ENCODE results near the gene PLXNA4. TPM values are rescaled to one million over a fixed set of nuclear protein-coding genes. Genes with fewer than 3 reads are reported as not detected.

Gene PLXNA4
- total RNA-seq, 1 donor from 2014 or later, result 0.38 TPM

DNA sequence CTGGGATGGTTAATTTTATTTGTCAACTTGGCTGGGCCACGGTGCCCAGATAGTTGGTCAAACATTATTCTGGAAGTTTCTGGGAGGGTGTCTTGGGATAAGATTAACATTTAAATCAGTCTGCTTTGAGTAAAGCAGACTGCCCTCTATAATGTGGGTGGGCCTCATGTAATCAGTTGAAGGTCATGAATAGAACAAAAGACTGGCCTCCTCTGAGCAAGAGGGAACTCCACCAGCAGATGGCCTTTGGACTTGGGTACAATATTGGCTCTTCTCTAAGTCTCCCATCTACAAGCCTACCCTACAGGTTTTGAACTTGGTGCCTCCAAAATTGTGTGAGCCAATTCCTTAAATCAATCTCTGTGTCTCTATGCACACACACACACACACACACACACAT is 61.8 kb downstream of the PLXNA4 start:
- DNase-seq (ENCODE audit: low spot score, unreplicated experiment), result no peak
- H3K9me3 Mint-ChIP-seq (ENCODE audit: low read depth), result no peaks in the 10 kb centered on the region
- no peak overlapping the region for H3K27ac Mint-ChIP-seq
- TF ChIP-seq, protein P1, sequence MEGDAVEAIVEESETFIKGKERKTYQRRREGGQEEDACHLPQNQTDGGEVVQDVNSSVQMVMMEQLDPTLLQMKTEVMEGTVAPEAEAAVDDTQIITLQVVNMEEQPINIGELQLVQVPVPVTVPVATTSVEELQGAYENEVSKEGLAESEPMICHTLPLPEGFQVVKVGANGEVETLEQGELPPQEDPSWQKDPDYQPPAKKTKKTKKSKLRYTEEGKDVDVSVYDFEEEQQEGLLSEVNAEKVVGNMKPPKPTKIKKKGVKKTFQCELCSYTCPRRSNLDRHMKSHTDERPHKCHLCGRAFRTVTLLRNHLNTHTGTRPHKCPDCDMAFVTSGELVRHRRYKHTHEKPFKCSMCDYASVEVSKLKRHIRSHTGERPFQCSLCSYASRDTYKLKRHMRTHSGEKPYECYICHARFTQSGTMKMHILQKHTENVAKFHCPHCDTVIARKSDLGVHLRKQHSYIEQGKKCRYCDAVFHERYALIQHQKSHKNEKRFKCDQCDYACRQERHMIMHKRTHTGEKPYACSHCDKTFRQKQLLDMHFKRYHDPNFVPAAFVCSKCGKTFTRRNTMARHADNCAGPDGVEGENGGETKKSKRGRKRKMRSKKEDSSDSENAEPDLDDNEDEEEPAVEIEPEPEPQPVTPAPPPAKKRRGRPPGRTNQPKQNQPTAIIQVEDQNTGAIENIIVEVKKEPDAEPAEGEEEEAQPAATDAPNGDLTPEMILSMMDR (IDR thresholded peaks at IDR 0.05; ENCODE audit: unreplicated experiment), result no peak
- no peaks in the 10 kb centered on the region for H3K4me1 Mint-ChIP-seq (ENCODE audit: low read depth)
- H3K36me3 Mint-ChIP-seq (ENCODE audit: insufficient read depth), result no peaks in the 10 kb centered on the region
- peaks cover 16% of the 10 kb centered on the region for H3K27me3 Mint-ChIP-seq
- H3K4me3 Mint-ChIP-seq (ENCODE audit: low read depth), result no peak overlapping the region

DNA sequence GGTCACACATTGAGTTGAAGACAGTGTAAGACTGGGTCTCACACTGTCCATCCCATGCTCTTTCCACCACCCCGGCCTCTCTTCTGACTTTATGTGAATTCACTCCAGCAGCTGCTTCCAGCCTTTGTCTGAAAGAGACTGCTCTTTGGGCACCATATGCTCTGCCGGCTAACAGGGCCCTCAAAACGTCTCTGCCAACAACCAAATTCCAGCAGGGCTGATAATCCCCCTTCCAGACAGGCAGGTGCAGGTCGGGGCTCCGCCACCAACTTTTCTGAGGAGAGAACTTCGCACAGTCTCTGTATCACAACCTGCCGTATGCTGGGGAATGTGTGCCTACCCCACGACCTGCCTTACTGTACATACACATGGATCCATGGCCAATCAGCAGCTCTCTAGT is 64.3 kb downstream of the PLXNA4 start:
- no peaks in the 10 kb centered on the region for H3K9me3 Mint-ChIP-seq (ENCODE audit: low read depth)
- no peak overlapping the region for H3K27ac Mint-ChIP-seq
- no peak for DNase-seq (ENCODE audit: low spot score, unreplicated experiment)
- H3K27me3 Mint-ChIP-seq, result peaks cover 18% of the 10 kb centered on the region
- H3K4me3 Mint-ChIP-seq (ENCODE audit: low read depth), result no peak overlapping the region
- TF ChIP-seq, protein P1 (IDR thresholded peaks at IDR 0.05; ENCODE audit: unreplicated experiment), result no peak
- H3K4me1 Mint-ChIP-seq (ENCODE audit: low read depth), result no peaks in the 10 kb centered on the region
- H3K36me3 Mint-ChIP-seq (ENCODE audit: insufficient read depth), result no peaks in the 10 kb centered on the region

DNA sequence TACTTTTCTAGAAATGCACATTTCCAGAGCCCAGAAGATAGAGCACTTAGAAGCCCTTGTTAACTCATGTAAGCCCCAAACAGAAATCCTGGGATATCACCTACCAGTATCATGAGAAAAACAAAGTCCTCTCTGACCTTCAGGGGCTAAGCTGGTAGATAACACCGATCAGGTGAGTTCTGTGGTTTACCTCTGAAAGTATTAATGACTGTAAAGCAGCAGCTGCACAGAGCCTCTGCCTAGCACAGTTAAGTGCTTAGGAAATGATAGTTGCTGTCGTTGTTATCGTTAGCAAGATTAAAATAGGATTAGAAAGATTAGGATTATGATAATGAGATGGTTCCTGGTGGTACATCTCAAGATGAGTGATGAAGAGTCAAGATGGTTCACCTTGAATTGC is 64.9 kb downstream of the PLXNA4 start:
- TF ChIP-seq, protein P1 (IDR thresholded peaks at IDR 0.05; ENCODE audit: unreplicated experiment), result no peak
- H3K9me3 Mint-ChIP-seq (ENCODE audit: low read depth), result no peaks in the 10 kb centered on the region
- no peak overlapping the region for H3K4me3 Mint-ChIP-seq (ENCODE audit: low read depth)
- peaks cover 21% of the 10 kb centered on the region for H3K27me3 Mint-ChIP-seq
- no peaks in the 10 kb centered on the region for H3K4me1 Mint-ChIP-seq (ENCODE audit: low read depth)
- no peak overlapping the region for H3K27ac Mint-ChIP-seq
- H3K36me3 Mint-ChIP-seq (ENCODE audit: insufficient read depth), result no peaks in the 10 kb centered on the region
- no peak for DNase-seq (ENCODE audit: low spot score, unreplicated experiment)

DNA sequence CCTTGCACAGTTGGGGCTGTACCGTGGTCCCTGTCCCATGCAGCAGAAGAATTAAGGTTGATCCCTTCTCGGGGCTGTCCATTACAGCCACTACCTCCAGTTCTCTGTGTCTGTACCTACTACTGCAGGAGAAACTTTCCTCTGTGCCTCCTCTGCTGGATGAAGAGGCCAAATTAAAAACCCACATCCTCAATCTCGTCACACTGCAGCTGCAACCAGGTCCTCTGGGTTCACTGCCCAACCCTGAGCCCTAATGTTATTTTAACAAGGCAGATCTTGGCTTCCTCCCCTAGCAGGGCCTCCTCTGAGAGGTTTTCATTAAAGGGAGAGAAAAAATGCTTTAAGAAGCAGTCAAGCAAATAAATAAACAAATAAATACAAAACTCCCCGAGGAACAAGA is 66.6 kb downstream of the PLXNA4 start:
- Mint-ChIP-seq H3K36me3 (ENCODE audit: insufficient read depth) (no peaks in the 10 kb centered on the region), H3K9me3 (ENCODE audit: low read depth) (no peaks in the 10 kb centered on the region), H3K27me3 (peaks cover 21% of the 10 kb centered on the region), H3K4me3 (ENCODE audit: low read depth) (no peak overlapping the region), H3K4me1 (ENCODE audit: low read depth) (no peaks in the 10 kb centered on the region), H3K27ac (no peak overlapping the region)
- TF ChIP-seq, protein P1 (IDR thresholded peaks at IDR 0.05; ENCODE audit: unreplicated experiment), result no peak
- no peak for DNase-seq (ENCODE audit: low spot score, unreplicated experiment)

DNA sequence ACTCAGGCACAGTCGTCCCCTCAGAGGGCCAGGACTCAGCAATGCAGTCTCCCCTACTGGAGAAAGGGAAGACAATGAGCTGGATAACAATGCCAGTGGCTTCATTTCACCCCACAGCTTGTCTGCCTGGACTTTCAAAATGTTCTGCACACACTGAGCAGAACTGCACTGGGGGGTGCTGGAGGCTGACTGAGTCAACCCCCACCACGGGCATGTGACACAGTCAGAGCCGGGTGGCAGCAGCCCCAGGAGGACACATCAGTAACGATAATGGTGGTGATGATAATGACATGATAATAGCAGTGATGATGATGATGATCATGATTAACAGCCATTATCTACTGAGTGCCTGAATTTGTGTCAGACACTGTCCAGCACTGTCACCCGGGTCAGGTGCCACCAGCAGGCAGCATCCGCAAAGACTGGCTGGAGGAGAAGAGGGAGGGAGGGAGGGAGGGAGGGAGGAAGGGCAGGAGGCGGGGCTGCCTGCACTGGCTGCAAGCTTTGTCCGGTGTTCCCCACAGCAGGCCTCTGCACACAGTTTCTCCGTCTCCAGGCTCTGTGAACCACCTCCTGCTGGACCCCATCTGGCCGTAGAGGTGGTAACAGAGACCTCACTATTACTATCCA is 67.4 kb downstream of the PLXNA4 start:
- Mint-ChIP-seq H3K9me3 (ENCODE audit: low read depth) (no peaks in the 10 kb centered on the region), H3K27ac (no peak overlapping the region), H3K4me1 (ENCODE audit: low read depth) (no peaks in the 10 kb centered on the region), H3K27me3 (peaks cover 21% of the 10 kb centered on the region), H3K36me3 (ENCODE audit: insufficient read depth) (no peaks in the 10 kb centered on the region), H3K4me3 (ENCODE audit: low read depth) (no peak overlapping the region)
- no peak for DNase-seq (ENCODE audit: low spot score, unreplicated experiment)
- TF ChIP-seq, protein P1 (IDR thresholded peaks at IDR 0.05; ENCODE audit: unreplicated experiment), result no peak

Data from progenitor cell of endocrine pancreas (in vitro differentiated cells).